ENCODE results near the gene ITGA6. TPM values are rescaled to one million over a fixed set of nuclear protein-coding genes. Genes with fewer than 3 reads are reported as not detected.

Gene ITGA6
- total RNA-seq, 1 experiment from 2014 or later = 93.1 TPM

- Histone ChIP-seq H3K4me3 (replicated peaks in 1 of 2; ENCODE audit: low read depth in 1 of 2, low read length in 2 of 2) (no peak overlapping the region), H2AFZ (ENCODE audit: low read depth, low read length, poor library complexity, severe bottlenecking) (no peak overlapping the region), H3K9me2 (ENCODE audit: insufficient read depth) (no peaks in the 10 kb centered on the region), H3K79me2 (ENCODE audit: insufficient read depth, low read length) (no peaks in the 10 kb centered on the region), H3K9ac (ENCODE audit: low read length) (no peak overlapping the region), H3K27me3 (ENCODE audit: insufficient read depth, low read length) (no peaks in the 10 kb centered on the region), H3K9me3 (ENCODE audit: control insufficient read depth in 1 of 2, insufficient read depth in 1 of 2, low read depth in 1 of 2, low read length in 2 of 2) (no peaks in the 10 kb centered on the region), H4K20me1 (ENCODE audit: insufficient read depth) (no peaks in the 10 kb centered on the region), H3K27ac (ENCODE audit: low read depth, low read length) (no peak overlapping the region), H3K4me2 (ENCODE audit: low read length) (no peak overlapping the region), H3K36me3 (ENCODE audit: control insufficient read depth in 1 of 2, insufficient read depth in 2 of 2, low read length in 2 of 2) (no peaks in the 10 kb centered on the region), H3K4me1 (ENCODE audit: control insufficient read depth in 1 of 2, insufficient read depth in 2 of 2, low read length in 2 of 2) (no peaks in the 10 kb centered on the region)
- POLR2A ChIA-PET = no interaction called here
- RAD21 ChIA-PET (ENCODE audit: low non-redundant PET in 1 of 2, low total read pairs in 2 of 2, uncharacterized antibody in 2 of 2, unreplicated experiment in 2 of 2) = no interaction called here
- intact Hi-C loops (cut with micrococcal nuclease) = no loop called here
- no peak for DNase-seq (ENCODE audit: low read depth, low spot score)
- ATAC-seq = no peak
- no peak for TF ChIP-seq CBX3 (IDR thresholded peaks at IDR 0.05; ENCODE audit: low read depth)
- TF ChIP-seq SP1 (IDR thresholded peaks at IDR 0.05; ENCODE audit: low read depth) = no peak
- TF ChIP-seq CEBPB (IDR thresholded peaks at IDR 0.05; ENCODE audit: low read depth) = no peak
- TF ChIP-seq YY1 (IDR thresholded peaks at IDR 0.05; ENCODE audit: extremely low read depth, insufficient replicate concordance, low read depth, low read length) = no peak
- TF ChIP-seq MAX (IDR thresholded peaks at IDR 0.05) = no peak
- no peak for TF ChIP-seq TCF7L2 (IDR thresholded peaks at IDR 0.05; ENCODE audit: borderline replicate concordance, extremely low read depth, insufficient read depth, insufficient read length)
- TF ChIP-seq EGR1 (IDR thresholded peaks at IDR 0.05; ENCODE audit: low read depth) = no peak
- TF ChIP-seq EZH2phosphoT487 (IDR thresholded peaks at IDR 0.05; ENCODE audit: borderline replicate concordance) = no peak
- TF ChIP-seq POLR2AphosphoS5 (IDR thresholded peaks at IDR 0.05; ENCODE audit: low read depth, low read length) = no peak
- no peak for TF ChIP-seq ATF3 (IDR thresholded peaks at IDR 0.05)
- TF ChIP-seq SRF (IDR thresholded peaks at IDR 0.05; ENCODE audit: low read depth) = no peak
- TF ChIP-seq CTCF (IDR thresholded peaks at IDR 0.05 in 2 of 3, conservative IDR thresholded peaks at IDR 0.05 in 1 of 3; ENCODE audit: borderline replicate concordance in 1 of 3, insufficient read depth in 1 of 3, low read depth in 2 of 3, low read length in 2 of 3) = no peak
- TF ChIP-seq ELF1 (IDR thresholded peaks at IDR 0.05; ENCODE audit: borderline replicate concordance, low read depth) = no peak
- BruUV-seq (replicated peaks) = no TSS peak
- CTCF ChIA-PET = no interaction called here
These were observed 7.2 kb upstream of the ITGA6 start for GRCh38 chr2:172420216-172420615.

All from HCT116 (cell line).